GM12872 (cell line): Measurements from ENCODE around the gene FAF2.

Experiments
- TF ChIP-seq, protein P1 (sequence below): IDR thresholded peaks from 3 replicates; pipeline ENCODE4 v1.5.1; 2011; ENCODE audit warnings: low read depth, mild to moderate bottlenecking, low read length, moderate library complexity; ENCODE audit not compliant: insufficient read depth

The FAF2 gene

DNA sequence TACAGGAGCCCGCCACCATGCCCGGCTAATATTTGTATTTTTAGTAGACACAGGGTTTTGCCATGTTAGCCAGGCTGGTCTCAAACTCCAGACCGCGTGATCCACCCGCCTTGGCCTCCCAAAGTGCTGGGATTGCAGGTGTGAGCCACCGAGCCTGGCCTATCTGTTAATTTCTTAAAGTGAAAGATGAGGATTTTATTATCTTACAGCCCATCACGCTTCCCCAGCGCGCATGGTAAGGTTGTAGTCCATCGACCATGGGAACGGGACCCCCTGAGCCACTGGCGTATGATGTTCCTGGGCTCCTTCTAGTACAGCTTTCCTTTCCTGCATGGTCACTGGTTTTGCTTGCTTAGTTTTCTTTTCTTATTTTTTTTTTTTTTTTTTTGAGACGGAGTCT, 109.7 kb downstream of the FAF2 start:
- TF ChIP-seq, protein P1, sequence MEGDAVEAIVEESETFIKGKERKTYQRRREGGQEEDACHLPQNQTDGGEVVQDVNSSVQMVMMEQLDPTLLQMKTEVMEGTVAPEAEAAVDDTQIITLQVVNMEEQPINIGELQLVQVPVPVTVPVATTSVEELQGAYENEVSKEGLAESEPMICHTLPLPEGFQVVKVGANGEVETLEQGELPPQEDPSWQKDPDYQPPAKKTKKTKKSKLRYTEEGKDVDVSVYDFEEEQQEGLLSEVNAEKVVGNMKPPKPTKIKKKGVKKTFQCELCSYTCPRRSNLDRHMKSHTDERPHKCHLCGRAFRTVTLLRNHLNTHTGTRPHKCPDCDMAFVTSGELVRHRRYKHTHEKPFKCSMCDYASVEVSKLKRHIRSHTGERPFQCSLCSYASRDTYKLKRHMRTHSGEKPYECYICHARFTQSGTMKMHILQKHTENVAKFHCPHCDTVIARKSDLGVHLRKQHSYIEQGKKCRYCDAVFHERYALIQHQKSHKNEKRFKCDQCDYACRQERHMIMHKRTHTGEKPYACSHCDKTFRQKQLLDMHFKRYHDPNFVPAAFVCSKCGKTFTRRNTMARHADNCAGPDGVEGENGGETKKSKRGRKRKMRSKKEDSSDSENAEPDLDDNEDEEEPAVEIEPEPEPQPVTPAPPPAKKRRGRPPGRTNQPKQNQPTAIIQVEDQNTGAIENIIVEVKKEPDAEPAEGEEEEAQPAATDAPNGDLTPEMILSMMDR = no peak
